ENCODE data around the gene DHFR2.
"Not testable (repeated sequence)": the region's sequence is repeated elsewhere in the genome, so short reads cannot be mapped to it uniquely, and the experiment has no call there.

The DHFR2 gene

GRCh38 chr3:94065819-94066480, 3.2 kb upstream of the DHFR2 start:
- no peak for DNase-seq (ENCODE audit: low read depth in 1 of 2, low spot score in 1 of 2)

- DNase-seq (ENCODE audit: low read depth in 1 of 2, low spot score in 1 of 2), result no peak
These were observed 2.4 kb upstream of the DHFR2 start for GRCh38 chr3:94065122-94065521.

GRCh38 chr3:94064243-94064860, 1.6 kb upstream of the DHFR2 start:
- DNase-seq (ENCODE audit: low read depth in 1 of 2, low spot score in 1 of 2), result no peak

- DNase-seq (ENCODE audit: low read depth in 1 of 2, low spot score in 1 of 2), result no peak
These were observed 892 bp upstream of the DHFR2 start for GRCh38 chr3:94063496-94064119.

GRCh38 chr3:94061297-94061696, 1.4 kb downstream of the DHFR2 start:
- DNase-seq (ENCODE audit: low read depth in 1 of 2, low spot score in 1 of 2), result no peak

GRCh38 chr3:94050546-94050945, 12.2 kb downstream of the DHFR2 start:
- DNase-seq (ENCODE audit: low read depth in 1 of 2, low spot score in 1 of 2), result no peak

GRCh38 chr3:94049267-94049666, 13.4 kb downstream of the DHFR2 start:
- DNase-seq (ENCODE audit: low read depth in 1 of 2, low spot score in 1 of 2), result no peak

GRCh38 chr3:94046533-94046932, 16.2 kb downstream of the DHFR2 start:
- no peak for DNase-seq (ENCODE audit: low read depth in 1 of 2, low spot score in 1 of 2)

DNA sequence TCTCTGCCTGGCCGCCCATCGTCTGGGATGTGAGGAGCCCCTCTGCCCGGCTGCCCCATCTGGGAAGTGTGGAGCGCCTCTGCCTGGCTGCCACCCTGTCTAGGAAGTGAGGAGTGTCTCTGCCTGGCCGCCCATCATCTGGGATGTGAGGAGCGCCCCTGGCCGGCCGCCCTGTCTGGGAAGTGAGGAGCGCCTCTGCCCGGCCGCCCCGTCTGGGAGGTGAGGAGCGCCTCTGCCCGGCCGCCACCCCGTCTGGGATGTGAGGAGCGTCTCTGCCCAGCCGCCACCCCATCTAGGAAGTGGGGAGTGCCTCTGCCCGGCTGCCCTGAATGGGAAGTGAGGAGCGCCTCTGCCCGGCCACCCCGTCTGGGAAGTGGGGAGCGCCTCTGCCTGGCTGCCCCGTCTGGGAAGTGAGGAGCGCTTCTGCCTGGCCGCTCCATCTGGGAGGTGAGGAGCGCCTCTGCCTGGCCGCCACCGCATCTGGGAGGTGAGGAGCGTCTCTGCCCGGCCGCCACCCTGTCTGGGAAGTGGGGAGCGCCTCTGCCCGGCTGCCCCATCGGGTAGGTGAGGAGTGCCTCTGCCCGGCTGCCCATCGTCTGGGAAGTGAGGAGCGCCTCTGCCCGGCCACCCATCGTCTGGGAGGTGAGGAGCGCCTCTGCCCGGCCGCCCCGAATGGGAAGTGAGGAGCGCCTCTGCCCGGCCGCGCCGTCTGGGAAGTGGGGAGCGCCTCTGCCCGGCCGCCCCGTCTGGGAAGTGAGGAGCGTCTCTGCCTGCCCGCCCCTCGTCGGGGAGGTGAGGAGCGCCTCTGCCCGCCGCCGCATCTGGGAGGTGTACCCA, 18.4 kb downstream of the DHFR2 start:
- not testable (repeated sequence) for DNase-seq (ENCODE audit: low read depth in 1 of 2, low spot score in 1 of 2)

GRCh38 chr3:94043285-94043684, 19.4 kb downstream of the DHFR2 start:
- no peak for DNase-seq (ENCODE audit: low read depth in 1 of 2, low spot score in 1 of 2)

DNA sequence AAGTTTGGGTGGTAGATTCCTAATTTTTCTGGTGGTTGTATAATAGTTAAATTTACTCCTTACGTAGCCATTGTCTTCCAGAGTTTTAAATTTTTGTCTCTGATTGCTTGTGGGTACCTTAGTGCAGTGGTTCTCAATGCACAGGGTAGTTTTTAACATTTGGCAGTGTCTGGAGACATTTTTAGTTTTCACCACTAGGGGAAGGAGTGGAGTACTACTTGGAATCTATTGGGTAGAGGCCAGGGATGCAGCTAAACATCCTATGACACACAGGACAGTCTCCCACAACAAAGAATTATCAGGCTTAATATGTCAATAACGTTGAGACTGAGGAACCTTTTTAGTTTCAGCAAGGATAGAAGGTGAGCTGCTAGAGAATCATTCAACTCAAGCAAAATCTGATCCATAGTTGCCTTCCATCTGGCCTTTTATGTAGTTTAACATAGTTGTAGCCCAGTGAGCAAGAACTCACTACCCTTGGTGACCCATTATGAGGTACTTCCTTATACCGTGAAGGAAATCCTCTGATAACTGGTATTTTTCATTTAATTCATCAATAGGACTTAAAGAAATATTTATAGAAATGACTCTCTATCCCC, 25.7 kb downstream of the DHFR2 start:
- no peak for DNase-seq (ENCODE audit: low read depth in 1 of 2, low spot score in 1 of 2)

- DNase-seq (ENCODE audit: low read depth in 1 of 2, low spot score in 1 of 2), result no peak
These were observed 34.5 kb downstream of the DHFR2 start, which contains the start of gene STX19 for GRCh38 chr3:94028093-94028837. Gene STX19 (minus strand): TSS chr3:94028597. CDS start chr3:94015269, 13,328 bp downstream.

DNA sequence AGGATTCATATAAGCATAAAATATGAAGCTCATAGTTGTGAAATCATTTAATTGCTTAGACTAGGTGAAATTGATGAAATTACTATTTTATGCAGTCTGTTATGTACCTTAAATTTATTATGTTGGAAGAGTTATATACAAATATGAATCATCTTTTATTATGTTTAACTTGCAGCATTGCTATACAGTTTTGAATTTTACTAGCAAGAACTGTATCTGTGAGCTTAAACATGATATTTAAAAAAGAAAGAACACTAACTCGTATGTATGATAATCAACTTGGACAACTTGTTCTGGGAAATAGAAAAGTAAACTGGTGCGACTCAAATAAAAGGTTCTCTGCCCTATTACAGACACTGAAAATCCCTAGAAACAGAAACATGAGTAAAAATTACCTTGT, 36.1 kb downstream of the DHFR2 start:
- DNase-seq (ENCODE audit: low read depth in 1 of 2, low spot score in 1 of 2), result no peak

DNA sequence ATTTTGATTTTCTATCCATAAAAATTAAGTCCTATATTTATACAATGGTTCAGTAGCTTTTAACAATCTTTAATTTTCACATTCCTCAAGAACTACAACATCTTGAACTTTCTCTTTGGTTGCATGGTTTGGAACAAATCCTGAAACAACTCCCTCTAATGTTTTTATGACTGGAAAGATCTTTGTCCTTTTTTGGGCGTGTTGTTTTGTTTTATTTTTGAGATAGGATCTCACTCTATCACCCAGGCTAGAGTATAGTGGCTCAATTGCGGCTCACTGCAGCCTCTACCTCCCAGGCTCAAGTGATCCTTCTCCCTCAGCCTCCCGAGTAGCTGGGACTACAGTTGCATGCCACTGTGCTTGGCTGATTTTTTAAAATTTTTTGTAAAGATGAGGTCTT, 38.3 kb downstream of the DHFR2 start:
- DNase-seq (ENCODE audit: low read depth in 1 of 2, low spot score in 1 of 2), result no peak

GRCh38 chr3:94020293-94020692, 42.4 kb downstream of the DHFR2 start:
- DNase-seq (ENCODE audit: low read depth in 1 of 2, low spot score in 1 of 2), result no peak

DNA sequence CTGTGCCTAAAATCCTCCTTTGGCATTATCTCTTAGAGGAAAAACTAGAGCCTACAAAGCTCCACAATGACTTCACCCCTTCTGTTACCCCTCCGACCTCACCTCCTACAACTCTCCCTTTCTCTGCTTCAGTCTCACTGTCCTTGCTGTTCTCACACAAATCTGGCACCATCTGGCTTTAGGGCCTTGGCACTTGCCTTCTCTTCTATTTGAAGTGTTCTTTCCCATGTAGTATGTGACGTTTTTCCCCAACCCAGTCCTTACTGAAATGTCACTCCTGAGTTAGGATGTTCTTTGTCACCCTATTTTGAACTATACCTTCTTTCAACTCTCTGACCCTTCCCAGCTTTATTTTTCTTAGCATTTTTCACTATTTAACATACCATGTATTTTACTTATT, 43.1 kb downstream of the DHFR2 start:
- DNase-seq (ENCODE audit: low read depth in 1 of 2, low spot score in 1 of 2), result no peak

DNA sequence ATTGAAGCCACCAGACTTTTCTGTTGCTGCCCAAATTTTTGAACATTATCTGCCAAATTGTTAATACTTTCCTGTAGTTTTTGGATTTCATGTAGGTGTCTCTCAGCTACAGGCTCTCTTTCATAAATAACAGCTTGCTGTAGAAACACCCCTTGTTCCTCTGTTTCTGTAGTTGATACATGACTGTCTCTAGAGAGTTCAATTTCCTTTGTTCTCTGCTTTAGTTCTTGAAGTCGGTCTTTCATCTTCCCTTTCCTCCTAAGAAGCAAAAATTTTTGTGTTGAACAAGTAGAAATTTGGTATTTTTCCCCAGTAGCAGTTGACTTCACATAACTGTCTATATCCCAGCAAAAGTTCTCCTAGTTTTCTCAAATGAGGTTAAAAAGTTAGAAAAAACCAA, 47.7 kb downstream of the DHFR2 start:
- DNase-seq (ENCODE audit: low read depth in 1 of 2, low spot score in 1 of 2), result no peak

- DNase-seq (ENCODE audit: low read depth in 1 of 2, low spot score in 1 of 2), result no peak
These were observed 50.5 kb downstream of the DHFR2 start for GRCh38 chr3:94012185-94012584.

GRCh38 chr3:94011233-94011711, 51.4 kb downstream of the DHFR2 start:
- DNase-seq (ENCODE audit: low read depth in 1 of 2, low spot score in 1 of 2), result no peak

DNA sequence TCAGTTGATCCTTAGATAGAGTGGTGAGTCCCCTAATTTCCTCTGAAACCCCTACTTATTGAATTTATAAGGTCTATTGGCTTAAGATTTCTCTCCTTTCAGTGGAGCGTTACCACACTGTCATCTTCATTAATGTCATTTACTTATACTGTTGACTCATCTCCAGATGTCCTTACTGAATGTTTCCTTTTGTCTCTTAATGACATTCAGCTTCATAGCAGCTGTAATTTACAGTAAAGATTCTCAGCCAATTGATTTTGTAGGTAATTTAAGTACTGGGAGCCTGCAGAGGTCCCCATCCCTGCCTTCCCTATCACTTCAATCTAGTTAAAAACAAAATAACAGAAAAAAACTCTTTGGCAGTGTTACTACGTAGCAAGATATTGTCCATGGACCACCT, 53.1 kb downstream of the DHFR2 start:
- DNase-seq (ENCODE audit: low read depth in 1 of 2, low spot score in 1 of 2), result no peak
